IMR-90 (cell line): ENCODE data around the gene KHK. TPM values are rescaled to one million over a fixed set of nuclear protein-coding genes. Genes with fewer than 3 reads are reported as not detected.

ENCODE experiments used
- ATAC-seq: fragments of 200-7000 bp; cut with Tn5 transposase; 2 replicates; pipeline ENCODE4 v1.9.1; 2020; ENCODE audit warnings: low read depth, mild to moderate bottlenecking, moderate library complexity
- BruUV-seq: library from RNA; stranded (reverse); fragments of 400-500 nt; replicated peaks from 2 replicates; lab custom pipeline; 2021; lab: Mats Ljungman, UMichigan
- CTCF ChIA-PET: fragments of 300-600 bp; formaldehyde crosslinking; extraction: SDS; loops from one replicate; lab custom pipeline; 2021; ENCODE audit warnings: antibody characterized with exemption; lab: Yijun Ruan, JAX
- POLR2A ChIA-PET: fragments of 300-600 bp; sonication (Branson Sonifier 250); formaldehyde crosslinking; loops from one replicate; lab custom pipeline; 2022; ENCODE audit warnings: antibody characterized with exemption; ENCODE audit not compliant: unreplicated experiment; lab: Charles Lee
- DNase-seq: peaks from one replicate; pipeline ENCODE4 v3.0.0; 2013
- H2AFZ ChIP-seq: replicated peaks from 2 replicates; pipeline ENCODE3; 2013; ENCODE audit warnings: low read length, mild to moderate bottlenecking; ENCODE audit not compliant: poor library complexity
- H2AK5ac ChIP-seq: 2 replicates; pipeline ENCODE4 v1.6.1; 2013; ENCODE audit warnings: low read depth, low read length, inconsistent platforms
- H2AK9ac ChIP-seq: replicated peaks from 2 replicates; pipeline ENCODE3; 2013; ENCODE audit warnings: mild to moderate bottlenecking, low read depth, low read length, moderate library complexity; ENCODE audit not compliant: poor library complexity
- H2BK120ac ChIP-seq: 2 replicates; pipeline ENCODE4 v1.6.1; 2013; ENCODE audit warnings: low read depth, low read length, inconsistent platforms
- H2BK15ac ChIP-seq: 3 replicates; pipeline ENCODE4 v1.6.1; 2013; ENCODE audit warnings: low read depth, low read length, inconsistent platforms
- H2BK20ac ChIP-seq: 2 replicates; pipeline ENCODE4 v1.6.1; 2013; ENCODE audit warnings: low read depth, mild to moderate bottlenecking, inconsistent platforms, low read length, moderate library complexity
- H2BK5ac ChIP-seq: 2 replicates; pipeline ENCODE4 v1.6.1; 2013; ENCODE audit warnings: mild to moderate bottlenecking, low read depth, low read length, inconsistent platforms; ENCODE audit not compliant: poor library complexity, severe bottlenecking
- H3K14ac ChIP-seq: replicated peaks from 2 replicates; pipeline ENCODE4 v1.6.1; 2013; ENCODE audit warnings: low read depth, low read length, inconsistent platforms
- H3K18ac ChIP-seq: 2 replicates; pipeline ENCODE4 v1.6.1; 2013; ENCODE audit warnings: low read depth, low read length, control low read depth
- H3K23ac ChIP-seq: 2 replicates; pipeline ENCODE4 v1.6.1; 2013; ENCODE audit warnings: low read depth, low read length, inconsistent platforms
- H3K27ac ChIP-seq: 2 replicates; pipeline ENCODE4 v1.5.1; 2013; ENCODE audit warnings: mild to moderate bottlenecking, control low read depth, low read length; ENCODE audit not compliant: insufficient read depth
- H3K27me3 ChIP-seq: 2 replicates; pipeline ENCODE4 v1.6.1; 2013; ENCODE audit warnings: low read length; ENCODE audit not compliant: control insufficient read depth, insufficient read depth
- H3K36me3 ChIP-seq: 2 replicates; pipeline ENCODE4 v1.6.1; 2013; ENCODE audit warnings: low read length, mixed read lengths; ENCODE audit not compliant: control insufficient read depth, insufficient read depth
- H3K4ac ChIP-seq: 2 replicates; pipeline ENCODE4 v1.6.1; 2013; ENCODE audit warnings: low read depth, low read length, inconsistent platforms
- H3K4me1 ChIP-seq: 2 replicates; pipeline ENCODE4 v1.6.1; 2013; ENCODE audit warnings: low read length, mixed read lengths; ENCODE audit not compliant: control insufficient read depth, insufficient read depth
- H3K4me2 ChIP-seq: 2 replicates; pipeline ENCODE4 v1.6.1; 2013; ENCODE audit warnings: low read depth, mild to moderate bottlenecking, control low read depth, low read length, moderate library complexity
- H3K4me3 ChIP-seq: 2 replicates; pipeline ENCODE4 v1.5.1; 2013; ENCODE audit warnings: low read depth, mild to moderate bottlenecking, control low read depth, low read length, moderate library complexity; ENCODE audit not compliant: insufficient read depth
- H3K56ac ChIP-seq: 2 replicates; pipeline ENCODE4 v1.6.1; 2013; ENCODE audit warnings: low read length, inconsistent platforms; ENCODE audit not compliant: insufficient read depth; ENCODE audit errors: extremely low read depth
- H3K79me1 ChIP-seq, 2 experiments: 2 replicates each; pipeline ENCODE4 v1.6.1; 2013; ENCODE audit warnings: low read length in 2 of 2, inconsistent platforms in 1 of 2, low read depth in 1 of 2
- H3K9ac ChIP-seq: 2 replicates; pipeline ENCODE4 v1.6.1; 2013; ENCODE audit warnings: low read depth, low read length, control low read depth
- H3K9me1 ChIP-seq: 2 replicates; pipeline ENCODE4 v1.6.1; 2013; ENCODE audit warnings: low read length, inconsistent platforms; ENCODE audit not compliant: insufficient read depth
- H3K9me3 ChIP-seq: 2 replicates; pipeline ENCODE4 v1.6.1; 2013; ENCODE audit warnings: low read length; ENCODE audit not compliant: control insufficient read depth, insufficient read depth
- H4K20me1 ChIP-seq: 2 replicates; pipeline ENCODE4 v1.6.1; 2013; ENCODE audit warnings: low read length, inconsistent platforms; ENCODE audit not compliant: insufficient read depth
- H4K5ac ChIP-seq: 2 replicates; pipeline ENCODE4 v1.6.1; 2013; ENCODE audit warnings: mild to moderate bottlenecking, low read depth, low read length, control low read depth
- H4K8ac ChIP-seq, 2 experiments: 2 replicates each; pipeline ENCODE4 v1.6.1; 2013; ENCODE audit warnings: low read depth in 2 of 2, low read length in 2 of 2, control low read depth in 1 of 2, inconsistent platforms in 1 of 2
- H4K91ac ChIP-seq: 2 replicates; pipeline ENCODE4 v1.6.1; 2013; ENCODE audit warnings: low read depth, low read length, inconsistent platforms; ENCODE audit not compliant: insufficient read depth
- FOS ChIP-seq: fragments of 150-350 bp; IDR thresholded peaks from 2 replicates; pipeline ENCODE4 v1.6.1; 2016; ENCODE audit warnings: low read depth, low read length
- MAFK ChIP-seq: IDR thresholded peaks from 2 replicates; pipeline ENCODE4 v1.6.1; 2012; ENCODE audit warnings: low read depth, low read length, improper control_type of control experiment
- RFX5 ChIP-seq: IDR thresholded peaks from 2 replicates; pipeline ENCODE4 v1.8.0; 2012; ENCODE audit warnings: low read depth, mild to moderate bottlenecking, low read length, moderate library complexity
- SMC3 ChIP-seq: fragments of 150-350 bp; IDR thresholded peaks from 2 replicates; pipeline ENCODE4 v1.6.1; 2016; ENCODE audit warnings: low read depth, mild to moderate bottlenecking, antibody characterized with exemption, low read length, moderate library complexity
- WGBS, 2 experiments: methylation state at CpG; one replicate each; pipeline versions ENCODE4 v1.1.5 to v1.1.7; 2013; ENCODE audit warnings: missing lambda C conversion rate in 2 of 2; ENCODE audit not compliant: insufficient read length in 1 of 2; ENCODE audit errors: extremely low coverage in 2 of 2; 5-methylcytosine and 5-hydroxymethylcytosine counted together
- dilution Hi-C: fragments of 300-500 bp; cut with HindIII; formaldehyde crosslinking; loops from one replicate; pipeline ENCODE4 v1.14.3; 2018; ENCODE audit warnings: low sequenced_read_pairs; ENCODE audit not compliant: unreplicated experiment
- in situ Hi-C: fragments of 300-500 bp; cut with MboI; formaldehyde crosslinking; loops from 3 replicates; pipeline ENCODE4 v1.14.3; 2019; ENCODE audit warnings: low sequenced_read_pairs, inconsistent platforms, mixed read lengths
- intact Hi-C: fragments of 100-400 bp; cut with micrococcal nuclease; formaldehyde crosslinking; loops from 2 replicates; pipeline ENCODE4 v1.10.0; 2022
- polyA plus RNA-seq, 3 experiments: library from polyadenylated mRNA; depleted of rRNA; stranded (reverse); fragments of >200 nt; gene quantifications; 2 replicates each; pipeline ENCODE4 v1.2.3, GENCODE V29; 2012; ENCODE audit warnings: low replicate concordance in 1 of 3
- total RNA-seq: library from RNA; depleted of rRNA; stranded (reverse); fragments of >200 nt; gene quantifications from 2 replicates; pipeline ENCODE4 v1.2.3, GENCODE V29; 2012
- TF ChIP-seq, protein P1 (sequence below): fragments of 150-350 bp; IDR thresholded peaks from 2 replicates; pipeline ENCODE4 v1.6.1; 2017; ENCODE audit warnings: mild to moderate bottlenecking, antibody characterized with exemption, low read length, low read depth
- TF ChIP-seq, protein P2 (sequence below): conservative IDR thresholded peaks from 2 replicates; pipeline ENCODE4 v1.5.1; 2012; ENCODE audit warnings: mild to moderate bottlenecking, low read depth, low read length, improper control_type of control experiment
- TF ChIP-seq, protein P3 (sequence below): fragments of 150-350 bp; IDR thresholded peaks from 2 replicates; pipeline ENCODE4 v1.6.1; 2016; ENCODE audit warnings: low read depth, mild to moderate bottlenecking, low read length, moderate library complexity, borderline replicate concordance

The KHK gene
- total and polyA plus RNA-seq, 2 of the 4 experiments (the other 2 are of a cell fraction) = 0.72 to 0.82 TPM

DNA sequence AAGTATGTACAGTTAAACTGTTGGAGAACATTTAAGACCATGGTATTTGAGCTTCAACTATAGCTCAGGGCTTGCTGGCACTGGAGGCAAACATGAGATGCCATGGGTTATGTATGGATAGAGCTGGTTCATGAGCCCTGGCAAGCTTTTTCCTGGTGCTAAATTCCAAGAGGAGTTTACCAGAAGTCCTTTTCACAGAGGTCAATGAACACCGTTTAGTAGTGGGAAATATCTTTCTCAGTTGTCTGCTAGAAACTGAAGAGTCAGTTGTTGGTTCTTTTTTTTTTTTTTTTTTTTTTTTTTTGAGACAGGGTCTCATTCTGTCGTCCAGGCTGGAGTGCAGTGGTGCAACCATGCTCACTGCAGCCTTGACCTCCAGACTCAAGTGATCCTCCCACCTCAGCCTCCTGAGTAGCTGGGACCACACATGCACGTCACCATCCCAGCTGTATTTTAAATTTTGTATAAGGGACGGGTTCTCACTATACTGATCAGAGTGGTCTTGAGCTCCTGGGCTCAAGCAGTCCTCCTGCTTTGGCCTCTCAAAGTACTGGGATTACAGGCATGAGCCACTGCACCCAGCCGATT, 1.3 kb downstream of the KHK start (continued):
- TF ChIP-seq, protein P1, sequence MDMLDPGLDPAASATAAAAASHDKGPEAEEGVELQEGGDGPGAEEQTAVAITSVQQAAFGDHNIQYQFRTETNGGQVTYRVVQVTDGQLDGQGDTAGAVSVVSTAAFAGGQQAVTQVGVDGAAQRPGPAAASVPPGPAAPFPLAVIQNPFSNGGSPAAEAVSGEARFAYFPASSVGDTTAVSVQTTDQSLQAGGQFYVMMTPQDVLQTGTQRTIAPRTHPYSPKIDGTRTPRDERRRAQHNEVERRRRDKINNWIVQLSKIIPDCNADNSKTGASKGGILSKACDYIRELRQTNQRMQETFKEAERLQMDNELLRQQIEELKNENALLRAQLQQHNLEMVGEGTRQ = no peak

DNA sequence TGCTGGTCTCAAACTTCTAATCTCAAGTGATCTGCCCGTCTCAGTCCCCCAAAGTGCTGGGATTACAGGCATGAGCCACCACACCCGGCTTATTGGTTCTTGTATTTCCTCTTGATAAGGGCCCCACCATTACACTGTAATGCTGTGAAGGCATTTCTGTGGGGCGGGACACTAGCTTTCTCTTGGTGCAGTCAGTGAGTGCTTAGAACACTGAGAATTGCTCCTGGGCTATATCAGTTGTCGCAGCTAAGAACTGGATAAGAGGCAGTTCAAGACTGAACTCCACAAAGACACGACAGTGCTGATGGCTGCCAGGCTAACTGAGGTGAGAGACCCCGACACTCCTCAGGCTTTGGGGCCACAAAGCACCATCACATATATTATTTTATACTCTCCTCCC, 2.1 kb downstream of the KHK start:
- Histone ChIP-seq H3K14ac (no peak overlapping the region), H3K56ac (no peak overlapping the region), H3K27me3 (no peaks in the 10 kb centered on the region), H3K23ac (no peak overlapping the region), H2AFZ (no peak overlapping the region), H4K91ac (no peak overlapping the region), H2BK20ac (no peak overlapping the region), H3K4ac (no peak overlapping the region), H2BK15ac (no peak overlapping the region), H3K79me1 (peaks cover 0 to 14% of the 10 kb centered on the region in 2 experiments; a peak in 1 of 4 replicates), H4K5ac (no peak overlapping the region), H2AK9ac (no peak overlapping the region), H2BK120ac (no peak overlapping the region), H3K4me2 (no peak overlapping the region), H3K9ac (no peak overlapping the region), H3K9me1 (no peaks in the 10 kb centered on the region; the same call in 1 of the 2 replicates), H3K4me1 (peaks cover 6% of the 10 kb centered on the region), H2AK5ac (no peak overlapping the region), H4K8ac (no peak overlapping the region), H3K9me3 (no peaks in the 10 kb centered on the region), H3K4me3 (no peak overlapping the region), H3K36me3 (peaks cover 7% of the 10 kb centered on the region; the same call in 1 of the 2 replicates), H3K18ac (no peak overlapping the region), H3K27ac (no peak overlapping the region), H4K20me1 (no peaks in the 10 kb centered on the region; the same call in 1 of the 2 replicates), H2BK5ac (no peak overlapping the region)
- in situ Hi-C loops = no loop called here
- TF ChIP-seq SMC3 (no peak), FOS (no peak), MAFK (no peak), RFX5 (no peak)
- TF ChIP-seq, protein P2, sequence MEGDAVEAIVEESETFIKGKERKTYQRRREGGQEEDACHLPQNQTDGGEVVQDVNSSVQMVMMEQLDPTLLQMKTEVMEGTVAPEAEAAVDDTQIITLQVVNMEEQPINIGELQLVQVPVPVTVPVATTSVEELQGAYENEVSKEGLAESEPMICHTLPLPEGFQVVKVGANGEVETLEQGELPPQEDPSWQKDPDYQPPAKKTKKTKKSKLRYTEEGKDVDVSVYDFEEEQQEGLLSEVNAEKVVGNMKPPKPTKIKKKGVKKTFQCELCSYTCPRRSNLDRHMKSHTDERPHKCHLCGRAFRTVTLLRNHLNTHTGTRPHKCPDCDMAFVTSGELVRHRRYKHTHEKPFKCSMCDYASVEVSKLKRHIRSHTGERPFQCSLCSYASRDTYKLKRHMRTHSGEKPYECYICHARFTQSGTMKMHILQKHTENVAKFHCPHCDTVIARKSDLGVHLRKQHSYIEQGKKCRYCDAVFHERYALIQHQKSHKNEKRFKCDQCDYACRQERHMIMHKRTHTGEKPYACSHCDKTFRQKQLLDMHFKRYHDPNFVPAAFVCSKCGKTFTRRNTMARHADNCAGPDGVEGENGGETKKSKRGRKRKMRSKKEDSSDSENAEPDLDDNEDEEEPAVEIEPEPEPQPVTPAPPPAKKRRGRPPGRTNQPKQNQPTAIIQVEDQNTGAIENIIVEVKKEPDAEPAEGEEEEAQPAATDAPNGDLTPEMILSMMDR = no peak
- TF ChIP-seq, protein P3, sequence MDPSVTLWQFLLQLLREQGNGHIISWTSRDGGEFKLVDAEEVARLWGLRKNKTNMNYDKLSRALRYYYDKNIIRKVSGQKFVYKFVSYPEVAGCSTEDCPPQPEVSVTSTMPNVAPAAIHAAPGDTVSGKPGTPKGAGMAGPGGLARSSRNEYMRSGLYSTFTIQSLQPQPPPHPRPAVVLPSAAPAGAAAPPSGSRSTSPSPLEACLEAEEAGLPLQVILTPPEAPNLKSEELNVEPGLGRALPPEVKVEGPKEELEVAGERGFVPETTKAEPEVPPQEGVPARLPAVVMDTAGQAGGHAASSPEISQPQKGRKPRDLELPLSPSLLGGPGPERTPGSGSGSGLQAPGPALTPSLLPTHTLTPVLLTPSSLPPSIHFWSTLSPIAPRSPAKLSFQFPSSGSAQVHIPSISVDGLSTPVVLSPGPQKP = no peak
- TF ChIP-seq, protein P1 = no peak
- WGBS, 2 experiments = 85% methylated on average over 4 of the region's 6 CpGs; no CpG with 5 or more reads in 1 of the 2 experiments
- dilution Hi-C loops = no loop called here
- intact Hi-C loops = loop anchor here (5.0 kb wide), 1 partner anchor 241 kb away; the partner anchor contains the start of gene DPYSL5
- ATAC-seq (no peak), DNase-seq (no peak)
- ChIA-PET CTCF (no interaction called here), POLR2A (interaction anchor here (0.9 kb wide), 1 partner anchor 130 kb away, joined by 3 read pairs; no protein-coding TSS in a partner anchor)
- BruUV-seq = no TSS peak
